AG20443 (cell line): ENCODE results near the gene PDGFC.

Source experiments
- DNase-seq: peaks from one replicate; pipeline ENCODE4 v3.0.0; 2012; ENCODE audit warnings: low spot score, mixed read lengths

The PDGFC gene, protein sequence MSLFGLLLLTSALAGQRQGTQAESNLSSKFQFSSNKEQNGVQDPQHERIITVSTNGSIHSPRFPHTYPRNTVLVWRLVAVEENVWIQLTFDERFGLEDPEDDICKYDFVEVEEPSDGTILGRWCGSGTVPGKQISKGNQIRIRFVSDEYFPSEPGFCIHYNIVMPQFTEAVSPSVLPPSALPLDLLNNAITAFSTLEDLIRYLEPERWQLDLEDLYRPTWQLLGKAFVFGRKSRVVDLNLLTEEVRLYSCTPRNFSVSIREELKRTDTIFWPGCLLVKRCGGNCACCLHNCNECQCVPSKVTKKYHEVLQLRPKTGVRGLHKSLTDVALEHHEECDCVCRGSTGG

DNA sequence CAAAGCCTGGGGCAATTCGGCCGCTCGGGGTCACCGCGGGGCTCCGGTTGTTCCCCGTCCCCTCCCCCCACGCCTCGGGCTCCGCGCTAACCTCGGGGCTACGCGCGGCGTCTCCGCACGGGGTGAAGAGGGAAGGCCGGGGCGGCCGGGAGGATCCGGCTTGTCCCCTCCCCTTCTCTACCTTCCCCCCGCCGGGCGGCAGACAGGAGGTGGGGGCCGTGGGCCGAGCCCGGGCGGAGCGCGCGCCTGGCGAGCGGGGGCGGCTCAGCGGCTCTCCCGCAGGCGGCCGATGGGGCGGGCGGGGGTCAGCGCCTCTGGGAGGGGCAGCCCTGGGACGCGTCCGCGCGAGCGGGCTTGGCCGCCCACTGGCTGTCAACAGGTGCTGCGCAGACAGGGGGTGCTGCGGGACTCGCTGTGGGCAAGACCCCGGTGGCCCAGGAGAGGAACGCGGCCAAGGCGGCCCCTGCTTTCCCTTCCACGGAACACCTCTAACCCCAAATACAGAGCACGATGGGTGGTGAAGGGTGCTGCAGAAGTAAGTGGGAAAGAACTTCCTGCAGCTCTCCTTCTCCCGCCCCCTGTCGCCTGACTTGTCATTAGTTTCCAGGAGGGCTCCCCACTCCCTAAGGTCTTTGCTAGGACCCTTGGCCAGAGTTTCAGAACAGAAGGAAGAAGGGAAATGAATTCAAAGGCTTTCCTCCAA is at the start of gene PDGFC:
Gene PDGFC (minus strand): TSS at position 124 of the 703 bp plus-strand sequence. CDS start 896 bp downstream, outside the sequence.
- peak; percentile 86 for DNase-seq

DNA sequence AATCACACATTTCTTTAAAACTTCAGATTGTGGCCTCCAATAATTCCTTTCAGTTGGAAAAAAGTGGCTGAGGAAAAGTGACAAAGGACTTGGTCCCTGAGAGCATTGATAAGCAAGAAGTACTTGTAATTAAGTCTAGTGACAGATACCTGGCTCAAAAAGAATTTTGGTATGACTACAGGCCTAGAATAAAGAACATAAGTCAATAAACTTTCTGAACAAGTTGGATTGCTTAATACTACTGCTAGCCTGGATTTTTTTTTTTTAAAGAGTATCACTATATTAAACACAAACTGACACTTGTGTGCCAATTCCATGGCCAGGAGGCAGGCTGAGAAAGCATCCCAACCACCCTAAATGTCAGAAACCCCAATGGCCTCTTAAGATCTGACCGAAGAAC is 49.3 kb upstream of the PDGFC start:
- DNase-seq, result no peak

DNA sequence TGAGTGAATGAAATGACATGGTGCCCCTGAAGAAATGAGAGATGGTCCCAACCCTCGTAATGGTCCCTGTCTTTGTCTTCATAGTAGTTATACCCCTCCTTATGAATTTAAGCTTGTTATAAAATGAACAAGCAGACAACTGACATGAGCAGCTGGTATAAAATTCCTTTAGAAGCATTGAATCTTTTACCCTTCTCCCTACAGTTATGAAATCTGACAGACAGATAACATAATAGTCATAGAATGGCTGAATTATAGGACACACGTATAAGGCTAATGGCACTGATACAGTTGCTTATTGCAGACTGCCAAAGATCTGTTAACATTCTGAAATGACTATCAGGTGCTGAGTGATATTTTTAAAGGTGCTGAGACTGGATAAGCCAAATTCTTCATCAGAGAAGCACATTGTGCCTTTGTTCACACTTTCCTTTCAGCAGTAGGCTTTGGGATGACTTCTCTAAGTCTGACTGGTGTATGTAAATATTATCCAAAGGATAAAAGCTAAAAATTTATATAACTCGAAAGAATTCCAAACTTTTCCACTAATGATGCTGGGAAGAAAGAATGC is 47.4 kb upstream of the PDGFC start:
- no peak for DNase-seq

DNA sequence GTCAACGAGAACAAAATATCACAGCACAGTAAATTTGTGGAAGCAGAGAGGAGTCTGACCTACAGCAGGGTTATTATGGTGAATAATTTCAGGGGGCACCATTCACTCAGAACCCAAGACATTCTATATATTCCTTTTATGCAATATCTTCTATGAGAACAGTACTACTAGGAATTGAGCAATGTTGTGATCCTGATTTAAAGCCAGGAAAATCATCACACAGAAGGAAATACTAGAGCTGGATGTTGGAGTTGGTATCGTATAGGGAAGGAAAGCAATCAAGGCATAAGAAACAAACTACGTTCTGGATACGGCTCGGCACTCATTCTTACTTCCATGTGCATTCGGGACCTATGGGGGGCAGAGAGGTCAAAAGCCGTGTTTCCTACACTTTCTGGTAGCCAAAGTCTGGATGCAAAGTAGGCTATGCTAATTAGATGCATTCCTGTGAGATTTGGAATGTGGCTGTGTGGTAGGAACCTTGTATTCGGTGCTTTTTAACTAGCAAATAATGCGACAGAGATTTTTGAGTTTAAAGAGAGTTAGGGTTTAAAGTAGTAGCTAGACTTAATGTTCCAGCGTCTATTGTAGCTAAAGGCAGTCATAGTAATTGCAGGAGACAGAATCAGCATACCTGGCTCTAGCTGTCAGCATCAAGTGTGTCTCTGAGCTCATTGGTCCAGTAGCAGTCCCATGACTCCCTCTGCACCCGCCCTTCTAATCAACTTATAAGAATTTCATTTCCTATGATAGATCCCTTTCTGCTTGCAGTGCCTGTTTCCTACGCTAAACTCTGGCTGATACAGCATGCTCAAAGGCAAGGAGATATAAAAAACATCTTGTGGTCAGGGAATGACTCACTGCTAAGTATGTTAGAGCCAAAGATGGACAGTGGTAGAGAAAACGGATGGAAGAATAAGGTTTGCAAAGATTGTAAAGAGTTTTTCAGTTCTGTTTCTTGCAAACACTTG is 43.3 kb upstream of the PDGFC start:
- peak; percentile 74 for DNase-seq

DNA sequence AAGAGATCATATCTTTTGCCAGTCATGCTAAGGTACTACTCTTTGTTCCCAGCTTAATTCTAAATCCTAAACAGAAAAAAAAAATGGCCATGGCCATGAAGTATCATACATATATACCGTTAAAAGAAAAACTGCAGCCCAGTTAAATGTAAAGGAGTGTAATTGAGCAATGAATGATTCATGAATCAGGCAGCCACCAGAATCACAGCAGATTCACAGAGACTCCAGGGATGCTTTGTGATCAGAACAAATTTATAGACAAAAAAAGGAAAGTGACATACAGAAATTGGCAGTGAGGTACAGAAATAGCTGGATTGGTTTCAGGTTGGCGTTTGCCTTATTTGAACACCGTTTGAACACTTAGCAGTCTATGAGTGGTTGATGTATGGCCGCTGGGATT is 42.1 kb upstream of the PDGFC start:
- no peak for DNase-seq

DNA sequence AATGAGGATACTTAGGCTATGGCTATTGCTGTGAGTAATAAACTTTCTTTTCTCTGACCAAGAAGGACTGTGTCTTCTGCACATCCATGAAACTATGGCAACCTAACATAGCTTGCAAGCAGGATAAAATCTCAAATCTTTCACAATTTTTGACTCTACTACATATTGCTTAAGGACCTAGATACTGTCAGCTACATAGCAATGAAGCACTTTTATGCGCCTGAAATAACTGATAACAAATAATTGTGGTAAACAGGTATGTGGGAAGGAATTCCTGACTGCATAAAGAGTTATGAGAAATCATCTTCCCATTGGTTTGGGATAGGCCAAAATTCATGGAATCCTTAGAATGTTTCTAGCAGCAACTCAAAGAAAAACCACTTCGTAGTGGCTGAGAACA is 41.2 kb upstream of the PDGFC start:
- peak; percentile 31 for DNase-seq

DNA sequence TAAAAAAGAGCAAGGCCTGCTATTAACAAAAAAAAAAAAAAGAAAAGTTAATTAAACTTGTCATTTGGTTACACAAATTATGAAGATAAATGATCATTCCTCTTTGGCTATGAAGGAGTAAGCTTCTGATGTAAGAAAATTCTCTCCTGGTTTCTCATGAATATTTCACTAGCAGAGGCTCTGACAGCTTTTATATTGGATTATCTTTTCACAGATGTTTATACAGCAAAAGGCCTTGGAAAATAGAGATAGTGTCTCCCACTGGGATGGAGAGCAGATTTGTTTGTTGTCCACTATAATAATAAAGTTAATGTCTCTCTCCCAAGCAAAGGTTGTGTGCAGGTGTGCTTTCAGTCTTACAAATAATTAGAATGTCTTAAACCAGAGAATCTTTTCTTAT is 40.7 kb upstream of the PDGFC start:
- no peak for DNase-seq

DNA sequence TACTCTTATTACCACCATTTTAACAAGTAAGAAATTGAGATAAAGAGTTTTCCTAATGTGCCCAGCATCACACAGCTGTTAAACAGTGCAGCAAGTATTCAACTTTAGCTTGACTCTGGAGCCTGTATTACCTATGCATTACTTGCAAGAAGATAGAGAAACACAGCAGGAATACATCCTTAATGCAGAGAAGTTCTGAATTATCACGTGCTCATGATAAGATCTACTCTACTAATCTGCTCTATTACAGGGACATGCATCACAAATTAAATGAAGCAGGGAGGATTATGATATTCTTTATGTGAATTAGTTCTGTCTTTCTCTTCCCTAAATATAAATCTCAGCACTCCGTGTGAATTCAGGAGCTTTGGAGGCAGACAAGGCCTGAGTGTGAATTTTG is 39.0 kb upstream of the PDGFC start:
- no peak for DNase-seq

DNA sequence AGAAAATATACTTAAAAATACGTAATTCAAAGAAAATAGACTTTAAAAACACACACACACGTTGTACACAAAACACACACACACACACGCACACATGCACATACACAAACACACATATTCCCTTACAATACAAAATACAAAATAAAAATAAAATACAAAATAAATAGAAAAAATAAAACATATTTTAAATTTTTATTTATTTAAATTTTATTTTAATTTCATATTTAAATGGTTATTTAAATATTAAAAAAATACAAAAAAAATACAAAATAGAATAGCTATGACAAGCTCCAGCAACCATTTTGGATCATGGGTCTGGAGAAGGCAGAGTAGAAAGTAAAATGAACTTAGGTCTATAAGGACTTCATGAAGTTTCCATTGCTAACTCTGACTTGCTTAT is 34.2 kb upstream of the PDGFC start:
- DNase-seq, result no peak

DNA sequence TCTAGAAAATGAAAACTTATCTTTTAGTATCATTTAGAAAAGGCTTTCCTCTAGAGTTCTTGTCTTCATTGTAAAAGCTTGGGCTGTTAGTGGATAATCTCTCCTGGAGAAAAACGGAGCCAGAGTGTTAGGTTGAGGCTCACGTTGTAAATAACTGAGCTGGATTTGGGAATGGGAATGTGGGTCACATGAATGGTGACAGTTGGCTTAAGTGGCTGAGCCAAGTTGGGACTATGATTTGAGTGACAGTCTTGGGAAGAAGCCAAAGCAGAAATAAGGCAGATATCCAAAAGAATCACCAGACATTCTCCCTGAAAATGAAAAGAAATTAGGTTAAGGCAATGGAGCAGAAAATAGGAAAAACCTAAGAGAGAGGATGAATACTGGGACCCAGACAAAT is 33.6 kb upstream of the PDGFC start:
- DNase-seq, result no peak

DNA sequence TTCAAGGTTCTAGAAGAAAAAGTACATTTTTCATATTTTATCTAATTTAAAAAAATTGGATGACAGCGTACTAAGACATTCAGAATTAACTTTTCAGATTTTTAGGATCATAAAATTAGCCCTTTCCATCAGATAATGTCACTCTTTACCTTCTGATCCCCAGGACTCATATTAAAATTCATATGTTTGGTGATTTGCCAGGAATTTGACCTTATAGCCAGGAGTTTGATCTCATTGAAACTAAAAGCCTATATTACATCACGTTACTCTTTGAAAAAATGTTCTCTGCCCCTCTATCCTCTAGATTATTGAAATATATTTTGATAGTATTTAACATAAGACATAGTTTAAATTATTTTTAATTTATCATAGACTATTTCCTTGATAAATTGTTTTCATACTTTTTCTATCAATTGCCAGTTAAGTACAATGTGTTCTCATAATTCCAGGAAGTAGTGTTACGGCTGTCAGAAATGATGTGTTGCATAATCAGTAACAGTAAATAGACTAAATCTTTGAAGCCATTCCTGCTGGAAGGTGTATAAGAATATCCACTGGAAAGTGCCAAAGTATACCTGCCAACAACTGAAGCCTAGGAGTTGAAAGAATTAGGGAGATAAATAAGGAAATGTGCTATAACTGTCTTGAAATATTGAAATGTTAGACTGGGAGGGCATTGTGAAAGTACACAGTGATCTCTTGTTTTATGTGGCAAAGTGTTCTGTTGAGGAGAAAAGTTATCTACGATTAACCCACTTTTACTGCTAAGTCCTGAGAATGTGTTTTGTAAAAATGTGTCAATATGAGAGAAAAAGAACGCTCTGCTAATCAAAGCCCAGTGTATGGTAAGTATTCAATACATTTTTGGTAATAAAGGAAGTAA is 32.9 kb upstream of the PDGFC start:
- no peak for DNase-seq

DNA sequence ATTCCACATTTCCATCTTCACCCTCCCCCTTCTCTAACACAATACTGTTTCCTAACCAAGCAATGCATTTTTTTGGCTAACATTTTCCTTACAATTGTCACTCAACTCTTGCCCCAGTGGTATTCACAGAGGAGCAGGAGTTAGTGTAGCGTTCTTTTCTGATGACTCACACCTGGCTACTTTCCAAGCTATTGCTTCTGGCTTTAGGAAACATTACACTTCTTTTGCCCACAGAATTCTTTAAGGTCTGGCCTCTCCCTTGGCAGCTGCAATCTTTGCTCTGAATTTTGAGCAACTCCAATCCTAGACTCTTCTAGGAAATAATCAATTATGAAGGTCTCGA is 27.5 kb upstream of the PDGFC start:
- peak; percentile 83 for DNase-seq

DNA sequence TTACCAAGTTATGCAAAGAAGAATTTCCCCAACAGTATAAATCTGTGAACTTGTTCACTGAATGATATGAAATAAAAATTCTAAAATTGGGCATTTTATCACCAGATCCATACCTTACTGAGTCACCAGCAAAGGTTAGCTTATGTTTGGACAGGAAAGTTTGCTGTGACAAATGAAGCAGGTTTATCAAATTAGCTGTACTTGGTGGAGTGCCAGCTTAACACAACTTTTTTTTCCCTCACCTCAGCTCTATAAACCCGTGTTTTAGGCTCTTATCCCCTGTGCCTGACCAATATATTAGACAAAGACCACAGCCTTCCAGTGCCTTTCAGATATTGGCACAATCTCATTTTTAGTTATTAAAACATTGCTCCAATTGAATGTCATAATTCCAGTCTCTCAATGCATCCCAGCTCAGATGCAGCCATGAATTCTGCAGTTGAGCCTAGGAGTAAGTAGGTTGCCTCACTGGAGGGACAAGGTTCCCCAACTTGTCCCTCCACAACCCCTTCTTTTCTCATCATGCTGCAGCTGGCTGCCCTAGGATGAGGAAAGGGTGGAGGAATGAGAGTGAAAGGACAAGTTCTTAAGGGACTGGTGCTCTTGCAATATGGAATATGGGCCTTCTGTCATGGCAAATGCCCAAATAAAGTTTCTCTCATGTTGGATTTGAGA is 27.0 kb upstream of the PDGFC start:
- no peak for DNase-seq

DNA sequence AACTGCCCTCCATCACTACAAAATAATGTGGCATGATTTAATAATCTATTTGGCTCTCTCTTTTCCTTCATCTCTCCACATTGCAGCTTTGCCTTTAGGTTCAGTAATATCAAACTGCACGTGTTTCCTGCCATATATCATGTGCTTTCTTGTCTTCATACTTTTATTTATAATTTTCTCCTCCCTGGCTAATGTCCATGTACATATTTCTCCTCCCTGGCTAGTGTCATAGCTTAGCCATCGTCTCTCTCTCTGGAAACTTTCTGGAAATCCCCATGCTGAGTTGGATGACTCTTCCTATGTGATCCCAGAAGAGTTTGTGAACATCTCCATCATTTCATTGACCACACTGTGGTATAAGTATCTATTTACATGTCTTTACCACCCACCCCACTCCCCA is 21.3 kb upstream of the PDGFC start:
- DNase-seq, result no peak

DNA sequence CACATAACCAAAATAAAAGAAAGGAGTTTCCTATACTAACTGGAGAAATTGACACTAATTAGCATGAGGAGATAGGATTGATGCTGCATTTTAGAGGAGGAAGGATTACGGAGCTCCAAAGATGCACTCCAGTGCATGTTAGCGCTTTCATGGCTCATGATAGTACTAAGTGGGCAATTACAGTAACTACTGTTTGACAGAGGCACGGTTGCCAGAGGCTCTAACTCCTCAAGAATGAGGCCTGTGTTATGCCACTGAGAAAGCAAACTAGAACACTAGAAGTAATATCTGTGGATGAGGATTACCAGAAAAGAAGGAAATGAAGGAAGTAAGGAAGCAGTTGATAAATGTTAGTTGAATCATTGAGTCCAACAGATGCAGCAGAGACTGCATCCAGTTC is 19.6 kb upstream of the PDGFC start:
- DNase-seq, result no peak

DNA sequence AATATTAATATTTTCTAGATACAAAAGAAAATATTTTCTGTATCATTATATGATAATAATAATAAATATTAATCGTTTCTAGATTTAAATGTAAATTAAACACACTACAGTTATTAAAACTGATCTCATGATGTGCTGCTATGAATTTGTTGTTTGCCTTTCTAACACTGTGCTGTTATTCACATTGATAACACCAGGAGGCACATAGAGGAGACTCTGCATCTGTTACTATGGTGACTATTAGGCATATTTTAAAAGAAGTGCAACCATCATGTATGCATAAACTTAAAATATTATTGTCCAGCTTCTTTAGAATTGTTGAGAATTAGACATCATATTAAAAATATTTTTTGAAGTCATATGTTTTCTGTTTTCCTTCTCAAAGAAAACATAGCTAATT is 11.8 kb upstream of the PDGFC start:
- no peak for DNase-seq

DNA sequence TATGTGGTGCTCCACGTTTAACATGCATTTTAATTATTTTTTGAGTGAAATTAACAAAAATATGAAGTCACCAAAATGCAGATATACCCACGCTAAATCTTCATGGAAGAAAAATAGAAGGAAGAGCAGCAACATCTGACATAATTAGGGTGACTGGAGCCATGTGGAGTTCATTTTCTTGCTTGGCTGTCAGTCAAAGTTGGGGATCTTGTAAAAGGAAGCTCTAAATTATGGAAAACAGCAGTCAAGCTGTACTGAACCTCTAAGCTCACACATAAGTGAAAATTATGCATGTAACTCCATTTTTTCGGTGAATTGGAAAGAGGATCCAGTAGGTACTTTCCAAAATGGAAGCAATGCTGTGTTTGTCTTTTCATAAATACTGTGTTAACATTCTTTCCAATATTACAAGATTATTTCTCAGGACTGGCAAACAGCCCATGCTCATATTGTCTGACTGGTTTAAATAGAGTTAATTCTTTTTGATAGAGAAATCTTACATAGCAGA is 9.7 kb upstream of the PDGFC start:
- DNase-seq, result no peak

DNA sequence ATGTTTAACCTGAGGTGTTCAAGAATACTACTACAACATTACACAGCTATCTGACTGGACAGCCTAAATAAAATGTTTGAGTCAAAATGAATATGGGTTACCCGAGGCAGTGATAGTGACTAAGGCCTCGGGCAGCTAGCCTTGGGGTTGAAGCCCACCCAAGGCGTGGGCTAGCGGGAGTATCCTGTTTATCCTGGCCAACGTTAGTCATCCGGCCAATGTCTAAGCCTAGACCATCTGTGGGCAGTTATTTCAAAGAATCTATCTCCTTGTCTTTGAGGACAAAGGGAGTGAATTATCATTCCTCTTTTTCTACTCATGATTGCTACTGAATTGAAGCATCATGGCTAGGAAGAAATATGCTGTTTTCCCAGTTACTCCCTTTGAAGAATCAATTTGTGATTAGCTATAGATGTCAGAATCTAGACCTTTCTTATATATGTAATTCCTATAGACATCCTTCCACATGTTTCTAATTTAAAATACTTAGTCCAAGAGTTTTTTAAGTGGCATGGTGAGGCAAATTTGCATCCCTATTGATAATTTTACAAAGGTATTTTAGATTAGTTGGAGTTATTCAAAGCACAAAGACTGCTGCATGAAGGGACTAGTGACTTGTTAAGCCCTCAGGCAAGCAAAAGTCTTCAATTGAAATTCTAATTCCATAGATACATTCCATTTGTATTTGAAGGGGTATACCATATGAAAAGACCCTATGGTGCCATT is 6.0 kb upstream of the PDGFC start:
- peak; percentile 77 for DNase-seq

DNA sequence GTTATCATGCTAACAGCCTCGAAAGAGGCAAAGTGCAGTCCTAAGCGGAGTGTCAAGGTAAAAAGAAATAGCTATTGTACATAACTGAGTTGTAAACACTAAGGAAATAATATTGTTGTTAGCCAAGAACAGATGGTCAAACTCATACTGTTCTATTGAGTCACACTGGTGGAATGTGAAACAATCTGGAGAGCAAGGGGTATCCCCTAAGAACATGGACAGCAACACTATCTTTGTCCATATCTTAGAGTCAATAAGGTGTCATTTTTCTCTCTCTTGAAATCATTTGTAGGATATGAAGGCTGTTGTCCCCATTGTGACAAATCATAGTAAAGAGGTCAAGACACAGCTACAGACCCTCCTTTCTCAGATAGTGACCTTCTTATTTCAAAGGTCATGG is 4.5 kb upstream of the PDGFC start:
- DNase-seq, result peak; percentile 45

DNA sequence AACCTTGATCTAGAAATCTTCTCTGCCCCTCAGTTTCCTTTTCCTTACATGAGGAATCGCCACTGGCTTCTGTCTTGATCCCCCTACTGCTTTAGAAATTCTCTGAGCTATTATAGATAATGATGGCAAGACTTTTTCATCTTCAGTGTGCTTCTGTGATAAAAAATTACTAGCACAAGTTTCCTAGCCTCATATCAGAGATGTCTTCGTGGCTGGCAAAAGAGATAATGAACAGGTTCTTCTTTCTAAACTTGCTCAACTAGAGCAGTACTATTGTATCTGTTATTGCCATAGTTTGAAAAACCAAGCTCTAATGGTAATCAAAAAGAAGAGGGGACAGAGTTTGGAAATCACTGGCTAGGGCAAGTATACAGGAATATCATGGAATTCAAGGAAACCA is 4.1 kb upstream of the PDGFC start:
- no peak for DNase-seq
